RWPE2 (cell line): ENCODE measurements around the gene C14orf93.

ENCODE experiments used
- ATAC-seq: fragments of 200-7000 bp; cut with Tn5 transposase; 3 replicates; pipeline ENCODE4 v1.9.1; 2021; ENCODE audit warnings: low read depth
- DNase-seq: peaks from one replicate; pipeline ENCODE4 v3.0.0-alpha.2; 2020; ENCODE audit warnings: low spot score
- H3K27ac ChIP-seq: fragments of 450-650 bp; 2 replicates; pipeline ENCODE4 v1.5.1; 2017; ENCODE audit warnings: mild to moderate bottlenecking; ENCODE audit not compliant: poor library complexity, severe bottlenecking
- H3K27me3 ChIP-seq: fragments of 250-450 bp; sonication (Bioruptor Pico); 2 replicates; pipeline ENCODE4 v1.5.1; 2021; ENCODE audit warnings: mild to moderate bottlenecking, moderate library complexity; ENCODE audit not compliant: insufficient read depth, poor library complexity, severe bottlenecking
- H3K36me3 ChIP-seq: fragments of 250-450 bp; sonication (Bioruptor Pico); 2 replicates; pipeline ENCODE4 v1.5.1; 2020; ENCODE audit warnings: low read depth, mild to moderate bottlenecking, moderate library complexity
- H3K4me1 ChIP-seq: fragments of 250-450 bp; sonication (Bioruptor Pico); 2 replicates; pipeline ENCODE4 v1.5.1; 2021; ENCODE audit warnings: mild to moderate bottlenecking, moderate library complexity; ENCODE audit not compliant: insufficient read depth, poor library complexity, severe bottlenecking
- H3K4me3 ChIP-seq: fragments of 250-450 bp; sonication (Bioruptor Pico); 2 replicates; pipeline ENCODE4 v1.5.1; 2021; ENCODE audit warnings: mild to moderate bottlenecking, moderate library complexity; ENCODE audit not compliant: severe bottlenecking
- H3K9me3 ChIP-seq: fragments of 250-450 bp; sonication (Bioruptor Pico); 2 replicates; pipeline ENCODE4 v1.5.1; 2021; ENCODE audit warnings: mild to moderate bottlenecking, moderate library complexity; ENCODE audit not compliant: severe bottlenecking
- TF ChIP-seq, protein P1 (sequence below): fragments of 450-650 bp; IDR thresholded peaks from one replicate; pipeline ENCODE4 v1.5.1; 2017; ENCODE audit warnings: mild to moderate bottlenecking, moderate library complexity; ENCODE audit not compliant: poor library complexity, severe bottlenecking

Gene C14orf93

GRCh38 chr14:23043754-23044153 lies 33.8 kb upstream of the C14orf93 start:
- TF ChIP-seq, protein P1, sequence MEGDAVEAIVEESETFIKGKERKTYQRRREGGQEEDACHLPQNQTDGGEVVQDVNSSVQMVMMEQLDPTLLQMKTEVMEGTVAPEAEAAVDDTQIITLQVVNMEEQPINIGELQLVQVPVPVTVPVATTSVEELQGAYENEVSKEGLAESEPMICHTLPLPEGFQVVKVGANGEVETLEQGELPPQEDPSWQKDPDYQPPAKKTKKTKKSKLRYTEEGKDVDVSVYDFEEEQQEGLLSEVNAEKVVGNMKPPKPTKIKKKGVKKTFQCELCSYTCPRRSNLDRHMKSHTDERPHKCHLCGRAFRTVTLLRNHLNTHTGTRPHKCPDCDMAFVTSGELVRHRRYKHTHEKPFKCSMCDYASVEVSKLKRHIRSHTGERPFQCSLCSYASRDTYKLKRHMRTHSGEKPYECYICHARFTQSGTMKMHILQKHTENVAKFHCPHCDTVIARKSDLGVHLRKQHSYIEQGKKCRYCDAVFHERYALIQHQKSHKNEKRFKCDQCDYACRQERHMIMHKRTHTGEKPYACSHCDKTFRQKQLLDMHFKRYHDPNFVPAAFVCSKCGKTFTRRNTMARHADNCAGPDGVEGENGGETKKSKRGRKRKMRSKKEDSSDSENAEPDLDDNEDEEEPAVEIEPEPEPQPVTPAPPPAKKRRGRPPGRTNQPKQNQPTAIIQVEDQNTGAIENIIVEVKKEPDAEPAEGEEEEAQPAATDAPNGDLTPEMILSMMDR, result no peak
- Histone ChIP-seq H3K4me1 (no peaks in the 10 kb centered on the region), H3K4me3 (no peak overlapping the region), H3K27ac (no peak overlapping the region), H3K9me3 (no peaks in the 10 kb centered on the region), H3K27me3 (no peaks in the 10 kb centered on the region), H3K36me3 (no peaks in the 10 kb centered on the region)
- DNase-seq (no peak), ATAC-seq (no peak)

DNA sequence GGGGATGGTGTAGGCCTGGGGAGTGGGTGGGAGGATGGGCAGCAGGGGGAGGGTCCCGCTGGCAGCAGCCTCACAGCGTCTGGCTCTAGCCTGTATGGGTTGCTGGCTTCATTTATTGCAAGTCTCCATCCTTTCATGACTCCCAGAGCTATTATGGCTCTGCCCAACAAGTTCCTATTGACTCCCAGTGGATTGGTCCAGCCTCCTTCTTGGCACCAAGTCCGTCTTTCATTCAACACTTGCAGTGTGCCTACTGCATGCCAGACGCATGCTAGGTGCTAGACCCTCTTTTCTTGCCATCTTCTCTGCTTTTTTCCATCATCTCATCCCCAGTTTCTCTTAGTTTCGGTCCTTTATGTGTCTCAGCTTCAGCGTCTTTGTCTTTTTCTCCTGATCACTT lies 33.2 kb upstream of the C14orf93 start:
- Histone ChIP-seq H3K27me3 (no peaks in the 10 kb centered on the region), H3K4me1 (no peaks in the 10 kb centered on the region), H3K27ac (no peak overlapping the region), H3K4me3 (no peak overlapping the region), H3K9me3 (no peaks in the 10 kb centered on the region), H3K36me3 (no peaks in the 10 kb centered on the region)
- TF ChIP-seq, protein P1, result no peak
- no peak for DNase-seq
- no peak for ATAC-seq

DNA sequence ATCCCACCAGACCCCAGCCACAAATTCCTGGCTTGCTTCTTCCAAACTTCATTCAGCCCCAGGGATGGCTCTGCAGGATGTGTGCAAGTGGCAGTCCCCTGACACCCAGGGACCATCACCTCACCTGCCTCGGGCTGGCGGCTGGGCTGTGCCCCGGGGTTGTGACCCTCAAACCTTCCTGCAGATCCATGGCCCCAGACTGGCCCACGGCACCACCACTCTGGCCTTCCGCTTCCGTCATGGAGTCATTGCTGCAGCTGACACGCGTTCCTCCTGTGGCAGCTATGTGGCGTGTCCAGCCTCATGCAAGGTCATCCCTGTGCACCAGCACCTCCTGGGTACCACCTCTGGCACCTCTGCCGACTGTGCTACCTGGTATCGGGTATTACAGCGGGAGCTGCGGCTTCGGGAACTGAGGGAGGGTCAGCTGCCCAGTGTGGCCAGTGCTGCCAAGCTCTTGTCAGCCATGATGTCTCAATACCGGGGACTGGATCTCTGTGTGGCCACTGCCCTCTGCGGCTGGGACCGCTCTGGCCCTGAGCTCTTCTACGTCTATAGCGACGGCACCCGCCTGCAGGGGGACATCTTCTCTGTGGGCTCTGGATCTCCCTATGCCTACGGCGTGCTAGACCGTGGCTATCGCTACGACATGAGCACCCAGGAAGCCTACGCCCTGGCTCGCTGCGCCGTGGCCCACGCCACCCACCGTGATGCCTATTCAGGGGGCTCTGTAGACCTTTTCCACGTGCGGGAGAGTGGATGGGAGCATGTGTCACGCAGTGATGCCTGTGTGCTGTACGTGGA lies 32.4 kb upstream of the C14orf93 start, which contains the start of gene PSMB11:
TSS of gene PSMB11 (plus strand) at position 51 of the 804 bp plus-strand sequence. CDS start at position 65, 14 bp downstream.
- H3K27me3 ChIP-seq, result no peaks in the 10 kb centered on the region
- no peaks in the 10 kb centered on the region for H3K36me3 ChIP-seq
- no peaks in the 10 kb centered on the region for H3K9me3 ChIP-seq
- no peak within 1 kb of the TSS for H3K4me3 ChIP-seq
- no peak within 1 kb of the TSS for H3K27ac ChIP-seq
- DNase-seq (no peak), ATAC-seq (no peak)
- H3K4me1 ChIP-seq, result no peaks in the 10 kb centered on the region
- TF ChIP-seq, protein P1, result no peak

- TF ChIP-seq, protein P1, result no peak
- peak; percentile 75 for ATAC-seq
- Histone ChIP-seq H3K27me3 (no peaks in the 10 kb centered on the region), H3K36me3 (no peaks in the 10 kb centered on the region), H3K27ac (no peak overlapping the region), H3K9me3 (no peaks in the 10 kb centered on the region), H3K4me3 (no peak overlapping the region), H3K4me1 (no peaks in the 10 kb centered on the region)
- no peak for DNase-seq
Observed at GRCh38 chr14:23041729-23042128, 31.8 kb upstream of the C14orf93 start.

- Histone ChIP-seq H3K36me3 (no peaks in the 10 kb centered on the region), H3K4me1 (peaks cover 4% of the 10 kb centered on the region), H3K27me3 (no peaks in the 10 kb centered on the region), H3K27ac (no peak overlapping the region), H3K4me3 (no peak overlapping the region), H3K9me3 (no peaks in the 10 kb centered on the region)
- TF ChIP-seq, protein P1, result no peak
- no peak for ATAC-seq
- no peak for DNase-seq
Observed at GRCh38 chr14:23040100-23040499, 30.2 kb upstream of the C14orf93 start.
